Mesendoderm (in vitro differentiated cells): Measurements from ENCODE around the gene HSD11B1.
A peak's percentile ranks its signal among the peaks of the same experiment; 100 is the strongest.

ENCODE experiments used
- DNase-seq: peaks from one replicate; pipeline ENCODE4 v3.0.0; 2013
- H2AK5ac ChIP-seq: 2 replicates; pipeline ENCODE4 v1.6.1; 2013; ENCODE audit warnings: low read length, inconsistent platforms
- H2BK120ac ChIP-seq: 2 replicates; pipeline ENCODE4 v1.6.1; 2013; ENCODE audit warnings: low read depth, mild to moderate bottlenecking, low read length, moderate library complexity, mixed read lengths
- H2BK15ac ChIP-seq: replicated peaks from 2 replicates; pipeline ENCODE4 v1.6.1; 2013; ENCODE audit warnings: low read depth, mild to moderate bottlenecking, moderate library complexity
- H2BK5ac ChIP-seq: 2 replicates; pipeline ENCODE4 v1.6.1; 2013; ENCODE audit warnings: low read length, inconsistent platforms
- H3K18ac ChIP-seq: 2 replicates; pipeline ENCODE4 v1.6.1; 2013; ENCODE audit warnings: mild to moderate bottlenecking, low read length, mixed read lengths
- H3K23ac ChIP-seq: one replicate; pipeline ENCODE4 v1.6.1; 2013; ENCODE audit warnings: low read length
- H3K27ac ChIP-seq: 2 replicates; pipeline ENCODE4 v1.5.1; 2013; ENCODE audit warnings: low read depth, mild to moderate bottlenecking, inconsistent platforms, low read length, moderate library complexity
- H3K27me3 ChIP-seq: 2 replicates; pipeline ENCODE4 v1.6.1; 2013; ENCODE audit warnings: low read length, control low read depth, mild to moderate bottlenecking, inconsistent platforms; ENCODE audit not compliant: insufficient read depth, poor library complexity
- H3K36me3 ChIP-seq: 2 replicates; pipeline ENCODE4 v1.6.1; 2013; ENCODE audit warnings: low read length, inconsistent platforms; ENCODE audit not compliant: control insufficient read depth, insufficient read depth
- H3K4ac ChIP-seq: one replicate; pipeline ENCODE4 v1.6.1; 2013; ENCODE audit warnings: low read depth, mild to moderate bottlenecking, low read length, moderate library complexity
- H3K4me1 ChIP-seq: 2 replicates; pipeline ENCODE4 v1.6.1; 2013; ENCODE audit warnings: low read depth, low read length, inconsistent platforms; ENCODE audit not compliant: control insufficient read depth
- H3K4me2 ChIP-seq: 2 replicates; pipeline ENCODE4 v1.6.1; 2013; ENCODE audit warnings: low read length
- H3K4me3 ChIP-seq: 2 replicates; pipeline ENCODE4 v1.5.1; 2013; ENCODE audit warnings: mild to moderate bottlenecking, low read length
- H3K56ac ChIP-seq: one replicate; pipeline ENCODE4 v1.6.1; 2013; ENCODE audit warnings: low read length
- H3K79me1 ChIP-seq: 2 replicates; pipeline ENCODE4 v1.6.1; 2013; ENCODE audit warnings: low read length, inconsistent platforms
- H3K79me2 ChIP-seq: 2 replicates; pipeline ENCODE4 v1.6.1; 2013; ENCODE audit warnings: mild to moderate bottlenecking, low read length; ENCODE audit not compliant: control insufficient read depth, insufficient read depth
- H3K9ac ChIP-seq: 2 replicates; pipeline ENCODE4 v1.6.1; 2013; ENCODE audit warnings: low read length, inconsistent platforms
- H4K5ac ChIP-seq: one replicate; pipeline ENCODE4 v1.6.1; 2013; ENCODE audit warnings: low read length
- H4K8ac ChIP-seq: one replicate; pipeline ENCODE4 v1.6.1; 2013; ENCODE audit warnings: low read depth, mild to moderate bottlenecking, control low read depth, low read length, moderate library complexity
- WGBS: extraction: QIAGEN DNeasy Blood & Tissue Kit; methylation state at CpG from one replicate; pipeline ENCODE4 v1.1.7; 2013; ENCODE audit warnings: low lambda C conversion rate, missing lambda C conversion rate; ENCODE audit not compliant: insufficient coverage; ENCODE audit errors: extremely low coverage; 5-methylcytosine and 5-hydroxymethylcytosine counted together

Gene HSD11B1

GRCh38 chr1:209714338-209714737 is 9.7 kb downstream of the HSD11B1 start:
- Histone ChIP-seq H3K56ac (no peak overlapping the region), H3K4me2 (no peak overlapping the region), H3K4me1 (no peaks in the 10 kb centered on the region), H3K18ac (no peak overlapping the region), H2BK120ac (no peak overlapping the region), H3K79me1 (no peaks in the 10 kb centered on the region), H3K4ac (no peak overlapping the region), H3K9ac (no peak overlapping the region), H2BK15ac (no peak overlapping the region), H3K79me2 (no peaks in the 10 kb centered on the region), H3K4me3 (no peak overlapping the region), H2AK5ac (no peak overlapping the region), H2BK5ac (no peak overlapping the region), H3K27ac (no peak overlapping the region), H4K8ac (no peak overlapping the region), H3K36me3 (no peaks in the 10 kb centered on the region), H3K23ac (no peak overlapping the region), H4K5ac (no peak overlapping the region), H3K27me3 (no peaks in the 10 kb centered on the region)
- no peak for DNase-seq
- WGBS, result no CpG with 5 or more reads among the region's 2 CpGs

GRCh38 chr1:209715314-209715713 is 10.7 kb downstream of the HSD11B1 start:
- Histone ChIP-seq H2BK15ac (no peak overlapping the region), H3K79me1 (no peaks in the 10 kb centered on the region), H2BK120ac (no peak overlapping the region), H3K56ac (no peak overlapping the region), H3K4ac (no peak overlapping the region), H4K5ac (no peak overlapping the region), H4K8ac (no peak overlapping the region), H3K27ac (no peak overlapping the region), H3K18ac (no peak overlapping the region), H2AK5ac (no peak overlapping the region), H3K9ac (no peak overlapping the region), H3K4me3 (no peak overlapping the region), H3K36me3 (no peaks in the 10 kb centered on the region), H3K23ac (no peak overlapping the region), H3K27me3 (no peaks in the 10 kb centered on the region), H2BK5ac (no peak overlapping the region), H3K4me1 (no peaks in the 10 kb centered on the region), H3K79me2 (no peaks in the 10 kb centered on the region), H3K4me2 (no peak overlapping the region)
- no peak for DNase-seq

GRCh38 chr1:209717818-209718217 is 13.2 kb downstream of the HSD11B1 start:
- Histone ChIP-seq H3K4me3 (no peak overlapping the region), H2BK5ac (no peak overlapping the region)
- no CpG with 5 or more reads among the region's 2 CpGs for WGBS

GRCh38 chr1:209720326-209720725 is 15.7 kb downstream of the HSD11B1 start:
- Histone ChIP-seq H3K9ac (no peak overlapping the region), H2BK120ac (no peak overlapping the region), H4K8ac (no peak overlapping the region), H3K56ac (no peak overlapping the region), H3K4me3 (no peak overlapping the region), H3K36me3 (no peaks in the 10 kb centered on the region), H3K4me2 (no peak overlapping the region), H3K79me2 (no peaks in the 10 kb centered on the region), H2AK5ac (no peak overlapping the region), H3K4me1 (no peaks in the 10 kb centered on the region), H3K79me1 (no peaks in the 10 kb centered on the region), H3K4ac (no peak overlapping the region), H3K18ac (no peak overlapping the region), H3K27ac (no peak overlapping the region), H3K23ac (no peak overlapping the region), H2BK15ac (no peak overlapping the region), H2BK5ac (no peak overlapping the region), H3K27me3 (no peaks in the 10 kb centered on the region), H4K5ac (no peak overlapping the region)
- DNase-seq, result no peak
- no CpG with 5 or more reads among the region's 4 CpGs for WGBS

More at GRCh38 chr1:209717818-209718217, 13.2 kb downstream of the HSD11B1 start:
- DNase-seq, result no peak
- no peaks in the 10 kb centered on the region for H3K79me2 ChIP-seq
- H3K9ac ChIP-seq, result no peak overlapping the region
- H4K8ac ChIP-seq, result no peak overlapping the region
- no peak overlapping the region for H2BK15ac ChIP-seq
- no peak overlapping the region for H3K27ac ChIP-seq
- no peaks in the 10 kb centered on the region for H3K27me3 ChIP-seq
- H3K4ac ChIP-seq, result no peak overlapping the region
- H3K56ac ChIP-seq, result no peak overlapping the region
- no peak overlapping the region for H3K18ac ChIP-seq
- no peak overlapping the region for H3K23ac ChIP-seq
- no peaks in the 10 kb centered on the region for H3K36me3 ChIP-seq
- no peak overlapping the region for H4K5ac ChIP-seq
- H2BK120ac ChIP-seq, result no peak overlapping the region
- no peak overlapping the region for H2AK5ac ChIP-seq
- no peaks in the 10 kb centered on the region for H3K79me1 ChIP-seq
- H3K4me2 ChIP-seq, result no peak overlapping the region
- H3K4me1 ChIP-seq, result no peaks in the 10 kb centered on the region

- no peak overlapping the region for H4K8ac ChIP-seq
- no peak overlapping the region for H3K4me3 ChIP-seq
- no peaks in the 10 kb centered on the region for H3K79me2 ChIP-seq
- H3K27ac ChIP-seq, result no peak overlapping the region
- no peaks in the 10 kb centered on the region for H3K27me3 ChIP-seq
- no peak overlapping the region for H3K4ac ChIP-seq
- H3K4me1 ChIP-seq, result no peaks in the 10 kb centered on the region
- H3K56ac ChIP-seq, result no peak overlapping the region
- H3K36me3 ChIP-seq, result no peaks in the 10 kb centered on the region
- H4K5ac ChIP-seq, result no peak overlapping the region
- H3K4me2 ChIP-seq, result no peak overlapping the region
- no peak overlapping the region for H3K9ac ChIP-seq
- H2BK120ac ChIP-seq, result no peak overlapping the region
- H3K18ac ChIP-seq, result no peak overlapping the region
- WGBS, result no CpG with 5 or more reads among the region's 2 CpGs
- peak; percentile 21 for DNase-seq
- no peaks in the 10 kb centered on the region for H3K79me1 ChIP-seq
- no peak overlapping the region for H2BK5ac ChIP-seq
- H3K23ac ChIP-seq, result no peak overlapping the region
- H2AK5ac ChIP-seq, result no peak overlapping the region
- H2BK15ac ChIP-seq, result no peak overlapping the region
These were observed 16.2 kb downstream of the HSD11B1 start for GRCh38 chr1:209720826-209721225.

- H3K27ac ChIP-seq, result no peak overlapping the region
These were observed 16.7 kb downstream of the HSD11B1 start for GRCh38 chr1:209721323-209721722.

More at GRCh38 chr1:209721323-209721722, 16.7 kb downstream of the HSD11B1 start:
- Histone ChIP-seq H3K56ac (no peak overlapping the region), H2BK120ac (no peak overlapping the region), H2BK5ac (no peak overlapping the region), H4K5ac (no peak overlapping the region), H2BK15ac (no peak overlapping the region), H2AK5ac (no peak overlapping the region), H4K8ac (no peak overlapping the region), H3K79me2 (no peaks in the 10 kb centered on the region), H3K4me2 (no peak overlapping the region), H3K18ac (no peak overlapping the region), H3K36me3 (no peaks in the 10 kb centered on the region), H3K27me3 (no peaks in the 10 kb centered on the region), H3K4me1 (no peaks in the 10 kb centered on the region), H3K23ac (no peak overlapping the region), H3K79me1 (no peaks in the 10 kb centered on the region), H3K4me3 (no peak overlapping the region), H3K9ac (no peak overlapping the region), H3K4ac (no peak overlapping the region)
- DNase-seq, result no peak
- no CpG with 5 or more reads among the region's 1 CpG for WGBS
